HEK293T (cell line): ENCODE data around the gene COL19A1.

Source experiments
- CTCF ChIA-PET: fragments of 350-600 bp; formaldehyde crosslinking; extraction: SDS; loops from one replicate; lab custom pipeline; 2021; ENCODE audit warnings: antibody characterized with exemption, inconsistent platforms; lab: Yijun Ruan, JAX
- POLR2A ChIA-PET: fragments of 350-600 bp; formaldehyde crosslinking; extraction: SDS; loops from one replicate; lab custom pipeline; 2020; ENCODE audit warnings: antibody characterized with exemption, inconsistent platforms; lab: Yijun Ruan, JAX
- DNase-seq: peaks from one replicate; pipeline ENCODE4 v3.0.0; 2012; ENCODE audit warnings: mixed read lengths; ENCODE audit errors: extremely low spot score
- ARNT ChIP-seq: fragments of 450-650 bp; IDR thresholded peaks from 2 replicates; pipeline ENCODE4 v1.6.1; 2017; ENCODE audit warnings: mild to moderate bottlenecking
- BHLHE40 ChIP-seq: fragments of 450-650 bp; IDR thresholded peaks from 2 replicates; pipeline ENCODE4 v1.6.1; 2016; ENCODE audit warnings: mild to moderate bottlenecking, moderate library complexity, borderline replicate concordance
- CTBP1 ChIP-seq: fragments of 450-650 bp; IDR thresholded peaks from 2 replicates; pipeline ENCODE4 v1.6.1; 2016; ENCODE audit warnings: borderline replicate concordance
- ELF4 ChIP-seq: fragments of 450-650 bp; IDR thresholded peaks from 2 replicates; pipeline ENCODE4 v1.6.1; 2017; ENCODE audit warnings: antibody characterized with exemption
- FOXA1 ChIP-seq: fragments of 450-650 bp; IDR thresholded peaks from 2 replicates; pipeline ENCODE4 v1.6.1; 2016; ENCODE audit warnings: mild to moderate bottlenecking
- FOXK2 ChIP-seq: fragments of 450-650 bp; IDR thresholded peaks from 2 replicates; pipeline ENCODE4 v1.6.1; 2016; ENCODE audit warnings: mild to moderate bottlenecking
- FOXM1 ChIP-seq: fragments of 450-650 bp; IDR thresholded peaks from 2 replicates; pipeline ENCODE4 v1.6.1; 2017; ENCODE audit warnings: mild to moderate bottlenecking, borderline replicate concordance
- HDGF ChIP-seq: fragments of 450-650 bp; IDR thresholded peaks from 2 replicates; pipeline ENCODE4 v1.6.1; 2017; ENCODE audit warnings: antibody characterized with exemption, borderline replicate concordance
- L3MBTL2 ChIP-seq: fragments of 450-650 bp; conservative IDR thresholded peaks from 2 replicates; pipeline ENCODE4 v1.6.1; 2016; ENCODE audit warnings: mild to moderate bottlenecking
- LEF1 ChIP-seq: fragments of 450-650 bp; IDR thresholded peaks from 2 replicates; pipeline ENCODE4 v1.6.1; 2017; ENCODE audit warnings: mild to moderate bottlenecking, borderline replicate concordance
- NFRKB ChIP-seq: fragments of 450-650 bp; IDR thresholded peaks from 2 replicates; pipeline ENCODE4 v1.6.1; 2016; ENCODE audit warnings: mild to moderate bottlenecking, moderate library complexity
- SP1 ChIP-seq: fragments of 450-650 bp; IDR thresholded peaks from 2 replicates; pipeline ENCODE4 v1.6.1; 2017
- SUZ12 ChIP-seq: fragments of 450-650 bp; IDR thresholded peaks from 2 replicates; pipeline ENCODE4 v1.6.1; 2016; ENCODE audit warnings: mild to moderate bottlenecking
- TARDBP ChIP-seq: fragments of 450-650 bp; IDR thresholded peaks from 2 replicates; pipeline ENCODE4 v1.6.1; 2016
- ZNF384 ChIP-seq: fragments of 450-650 bp; IDR thresholded peaks from 2 replicates; pipeline ENCODE4 v1.6.1; 2016
- TF ChIP-seq, protein P1 (sequence below): fragments of 450-650 bp; IDR thresholded peaks from 2 replicates; pipeline ENCODE4 v1.6.1; 2016

COL19A1 gene

DNA sequence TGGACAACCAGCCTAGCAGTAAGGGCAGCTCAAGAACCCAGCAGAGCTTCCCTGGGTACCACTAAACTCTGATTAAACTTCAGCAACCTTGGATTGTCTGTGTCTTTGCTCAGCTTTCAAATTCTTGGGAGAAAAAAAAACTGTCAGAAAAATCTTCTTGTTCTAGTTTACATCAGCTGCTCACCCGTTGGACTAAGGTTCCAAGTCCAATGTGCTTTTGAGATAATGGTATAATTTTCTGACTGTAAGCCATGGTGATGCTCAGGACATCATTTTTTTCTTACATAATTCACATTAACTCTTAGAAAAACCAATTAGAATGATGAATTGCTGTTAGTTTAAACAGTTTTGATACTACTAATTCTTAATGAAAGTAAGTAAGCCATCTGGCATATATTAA, 290.7 kb downstream of the COL19A1 start:
- POLR2A ChIA-PET, result no interaction called here
- no peak for TF ChIP-seq SUZ12
- TF ChIP-seq FOXA1, result no peak
- TF ChIP-seq, protein P1, sequence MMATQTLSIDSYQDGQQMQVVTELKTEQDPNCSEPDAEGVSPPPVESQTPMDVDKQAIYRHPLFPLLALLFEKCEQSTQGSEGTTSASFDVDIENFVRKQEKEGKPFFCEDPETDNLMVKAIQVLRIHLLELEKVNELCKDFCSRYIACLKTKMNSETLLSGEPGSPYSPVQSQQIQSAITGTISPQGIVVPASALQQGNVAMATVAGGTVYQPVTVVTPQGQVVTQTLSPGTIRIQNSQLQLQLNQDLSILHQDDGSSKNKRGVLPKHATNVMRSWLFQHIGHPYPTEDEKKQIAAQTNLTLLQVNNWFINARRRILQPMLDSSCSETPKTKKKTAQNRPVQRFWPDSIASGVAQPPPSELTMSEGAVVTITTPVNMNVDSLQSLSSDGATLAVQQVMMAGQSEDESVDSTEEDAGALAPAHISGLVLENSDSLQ, result no peak
- TF ChIP-seq ELF4, result no peak
- no peak for TF ChIP-seq ZNF384
- TF ChIP-seq HDGF, result no peak
- no peak for TF ChIP-seq LEF1
- TF ChIP-seq SP1, result no peak
- no peak for TF ChIP-seq BHLHE40
- no peak for TF ChIP-seq TARDBP
- TF ChIP-seq FOXM1, result no peak
- no peak for TF ChIP-seq L3MBTL2
- no peak for TF ChIP-seq CTBP1
- CTCF ChIA-PET, result no interaction called here
- DNase-seq, result no peak

DNA sequence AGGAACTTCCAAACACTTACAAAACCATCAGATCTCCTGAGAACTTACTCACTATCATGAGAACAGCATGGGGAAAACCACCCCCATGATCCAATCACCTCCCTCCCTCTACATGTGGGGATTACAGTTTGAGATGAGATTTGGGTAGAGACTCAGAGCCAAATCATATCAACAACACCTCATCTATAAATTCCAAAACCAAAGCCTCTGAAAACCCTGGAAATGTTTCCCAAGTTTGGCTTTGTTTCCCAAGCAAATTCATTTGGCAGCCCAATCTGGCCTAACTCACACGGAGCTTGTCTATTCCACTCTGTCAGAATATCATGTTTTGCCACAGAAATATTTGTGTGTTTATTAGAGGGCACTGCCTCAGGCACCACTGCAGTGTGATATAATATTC, 293.9 kb downstream of the COL19A1 start:
- POLR2A ChIA-PET, result no interaction called here
- TF ChIP-seq L3MBTL2 (no peak), FOXK2 (no peak), NFRKB (no peak), BHLHE40 (no peak), TARDBP (no peak)
- DNase-seq, result no peak
- CTCF ChIA-PET, result no interaction called here

DNA sequence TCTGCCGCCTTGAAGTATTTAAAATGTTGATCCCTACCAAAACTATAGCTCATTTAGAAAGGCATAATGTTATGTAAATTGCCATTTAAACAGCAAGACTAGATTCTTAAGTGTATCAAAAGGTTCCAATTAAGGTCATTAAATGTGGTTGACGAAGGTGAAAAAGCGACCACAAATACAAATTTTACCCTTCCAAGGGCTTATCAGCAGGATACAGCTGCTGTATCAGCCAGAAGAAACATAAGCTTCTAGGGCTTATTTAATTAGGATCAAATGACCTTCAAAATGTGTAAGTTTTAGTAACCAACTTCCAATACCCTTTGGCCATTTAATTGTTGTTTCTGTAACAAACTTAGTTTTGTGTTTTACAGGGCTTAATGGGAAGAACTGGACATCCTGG, 296.6 kb downstream of the COL19A1 start:
- TF ChIP-seq ARNT (no peak), CTBP1 (no peak), BHLHE40 (no peak), SUZ12 (no peak), L3MBTL2 (no peak), FOXK2 (no peak), NFRKB (no peak), FOXA1 (no peak), TARDBP (no peak), SP1 (no peak), LEF1 (no peak), HDGF (no peak), ZNF384 (no peak), FOXM1 (no peak), ELF4 (no peak)
- TF ChIP-seq, protein P1, result no peak
- ChIA-PET CTCF (no interaction called here), POLR2A (no interaction called here)
- DNase-seq, result no peak

DNA sequence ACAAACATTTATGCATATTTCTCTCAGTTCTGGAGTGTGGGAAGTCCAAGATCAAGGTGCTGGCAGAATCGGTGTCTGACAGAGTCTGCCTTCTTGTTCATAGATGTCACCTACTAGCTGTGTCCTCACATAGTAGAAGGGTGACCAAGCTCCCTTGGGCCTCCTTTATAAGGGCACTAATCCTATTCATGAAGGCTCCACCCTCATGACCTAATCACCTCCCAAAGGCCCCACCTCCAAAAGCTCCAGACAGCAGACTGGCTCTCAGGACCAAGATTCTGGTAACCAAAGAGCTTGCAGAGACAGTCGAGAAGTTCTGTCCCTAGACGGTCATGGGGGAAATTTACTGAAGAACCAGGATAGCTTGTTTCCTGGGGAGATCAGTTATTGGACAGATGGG, 297.4 kb downstream of the COL19A1 start:
- POLR2A ChIA-PET, result no interaction called here
- no peak for DNase-seq
- TF ChIP-seq SUZ12 (no peak), ZNF384 (no peak), FOXK2 (no peak)
- CTCF ChIA-PET, result no interaction called here

DNA sequence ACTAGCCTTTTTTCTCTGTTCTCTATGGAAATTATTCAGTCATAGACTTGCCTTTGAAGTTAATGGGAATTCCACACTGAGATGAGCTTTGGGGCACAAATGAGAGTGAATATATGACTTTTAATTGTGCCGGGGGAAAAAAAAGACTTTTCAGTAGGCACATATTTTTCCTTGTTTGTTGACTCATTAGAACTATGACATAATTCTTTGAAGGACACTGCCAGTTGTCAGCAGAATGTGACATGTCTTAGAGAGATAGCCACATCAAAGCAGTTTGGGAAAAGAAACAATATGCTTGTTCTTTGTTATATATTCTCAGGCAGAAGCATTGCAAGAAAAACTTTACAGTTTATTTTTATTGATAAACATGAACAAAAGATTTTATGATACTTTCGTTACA, 298.2 kb downstream of the COL19A1 start:
- no peak for DNase-seq
- ChIA-PET CTCF (no interaction called here), POLR2A (interaction anchor here (0.6 kb wide), 1 partner anchor 429 kb away, joined by 3 read pairs; no protein-coding TSS in a partner anchor)
- TF ChIP-seq SP1 (no peak), FOXM1 (no peak), SUZ12 (no peak), TARDBP (no peak)

DNA sequence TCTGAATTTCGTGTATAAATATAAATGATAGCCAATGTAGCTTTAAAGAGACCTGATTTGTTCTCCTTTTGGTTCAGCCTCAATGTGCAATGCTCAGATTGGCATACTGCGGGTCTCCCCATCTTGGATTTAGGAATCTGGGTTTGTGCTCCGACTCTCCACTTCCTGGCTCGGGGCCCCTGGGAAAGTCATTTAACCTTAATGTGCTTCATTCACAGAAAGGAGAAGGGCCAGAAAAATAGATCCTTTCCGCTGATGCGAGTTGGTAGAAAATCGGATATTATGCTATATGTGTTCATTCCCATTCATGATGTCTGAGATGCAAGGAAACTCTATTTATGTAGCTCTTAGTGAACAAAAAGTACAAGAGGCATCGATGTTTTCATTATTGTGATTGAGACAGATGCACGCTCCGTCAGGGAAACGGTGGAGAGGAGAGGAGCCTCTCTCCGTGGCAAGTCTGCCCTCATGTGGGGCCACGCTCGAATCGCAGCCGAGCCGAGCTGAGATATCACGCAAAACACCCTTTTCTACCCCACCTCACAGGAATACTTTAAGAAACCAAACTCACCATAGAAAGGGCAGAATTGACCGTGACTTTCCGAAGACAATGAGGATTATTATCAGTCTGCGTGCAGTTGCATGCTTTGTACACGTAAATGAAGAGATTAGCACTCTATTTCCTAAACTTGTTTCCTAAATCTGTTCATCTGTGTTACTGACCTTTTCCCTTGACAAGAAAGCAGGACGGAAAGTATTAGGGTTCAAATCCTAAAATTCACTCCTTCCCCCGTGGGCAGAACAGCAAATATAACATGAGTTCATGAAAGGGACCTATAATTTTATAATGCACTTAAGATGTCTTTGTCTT, 300.0 kb downstream of the COL19A1 start:
- no peak for TF ChIP-seq ZNF384
- TF ChIP-seq, protein P1, result no peak
- TF ChIP-seq NFRKB, result no peak
- TF ChIP-seq TARDBP, result no peak
- no peak for TF ChIP-seq LEF1
- TF ChIP-seq FOXM1, result no peak
- TF ChIP-seq ARNT, result no peak
- no peak for TF ChIP-seq CTBP1
- no peak for TF ChIP-seq ELF4
- no peak for TF ChIP-seq HDGF
- no peak for TF ChIP-seq BHLHE40
- no peak for TF ChIP-seq FOXK2
- no peak for TF ChIP-seq FOXA1
- no peak for TF ChIP-seq SUZ12
- TF ChIP-seq SP1, result no peak
- no peak; the same call in 1 of the 2 replicates for TF ChIP-seq L3MBTL2
- CTCF ChIA-PET, result interaction anchor here (0.6 to 1.4 kb wide), 8 partner anchors 9 to 437 kb away, joined by 3 to 5 read pairs (median 4); no protein-coding TSS in a partner anchor
- DNase-seq, result peak; percentile 75
- POLR2A ChIA-PET, result no interaction called here
